Mesodermal cell (in vitro differentiated cells): ENCODE data around the gene ABO.

ENCODE experiments used
- H3K27ac ChIP-seq: 2 replicates; pipeline ENCODE4 v1.7.0; 2013; ENCODE audit warnings: mild to moderate bottlenecking, low read depth, low read length, moderate library complexity; ENCODE audit not compliant: severe bottlenecking
- H3K36me3 ChIP-seq: 2 replicates; pipeline ENCODE4 v1.7.1; 2013; ENCODE audit warnings: mild to moderate bottlenecking, low read length, moderate library complexity; ENCODE audit not compliant: control insufficient read depth, insufficient read depth
- H3K4me1 ChIP-seq: one replicate; pipeline ENCODE4 v1.7.1; 2013; ENCODE audit warnings: mild to moderate bottlenecking, low read length; ENCODE audit not compliant: insufficient read depth, control insufficient read depth, poor library complexity, severe bottlenecking
- H3K4me3 ChIP-seq: 2 replicates; pipeline ENCODE4 v1.7.0; 2013; ENCODE audit warnings: low read length, control low read depth, mild to moderate bottlenecking; ENCODE audit not compliant: insufficient read depth, poor library complexity, severe bottlenecking; ENCODE audit errors: extremely low read depth
- H3K9me3 ChIP-seq: 2 replicates; pipeline ENCODE4 v1.7.1; 2013; ENCODE audit warnings: mild to moderate bottlenecking, low read length, moderate library complexity; ENCODE audit not compliant: control insufficient read depth
- WGBS, 2 experiments: methylation state at CpG; one replicate each; pipeline ENCODE4 v1.1.5; 2013; ENCODE audit warnings: missing lambda C conversion rate in 2 of 2; ENCODE audit not compliant: insufficient coverage in 2 of 2; 5-methylcytosine and 5-hydroxymethylcytosine counted together

Gene ABO

DNA sequence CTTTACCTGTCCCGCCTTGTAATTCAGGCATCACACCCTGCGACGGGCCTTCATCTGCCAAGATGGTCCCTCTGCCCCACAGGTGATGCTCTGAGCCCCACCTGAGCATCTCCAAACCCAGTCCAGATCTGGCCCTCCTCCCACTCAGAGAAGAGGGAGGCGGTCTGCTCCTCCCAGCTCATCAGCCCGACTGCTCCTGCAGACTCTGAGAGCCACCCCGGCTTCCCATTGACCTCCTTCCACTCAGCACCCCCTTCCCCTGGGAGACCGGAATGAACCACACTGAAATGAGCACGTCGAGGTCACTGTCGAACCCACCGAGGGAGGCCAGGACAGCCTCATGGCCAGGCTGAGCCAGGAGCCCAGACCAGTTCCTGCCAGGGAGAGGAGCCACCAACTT is 12.8 kb downstream of the ABO start:
- no peak overlapping the region for H3K4me3 ChIP-seq
- 82 to 92% methylated on average over 7 to 10 of the region's 11 CpGs for WGBS, 2 experiments
- H3K27ac ChIP-seq: no peak overlapping the region
- H3K9me3 ChIP-seq: peaks cover 6% of the 10 kb centered on the region
- no peaks in the 10 kb centered on the region for H3K4me1 ChIP-seq
- no peaks in the 10 kb centered on the region for H3K36me3 ChIP-seq

DNA sequence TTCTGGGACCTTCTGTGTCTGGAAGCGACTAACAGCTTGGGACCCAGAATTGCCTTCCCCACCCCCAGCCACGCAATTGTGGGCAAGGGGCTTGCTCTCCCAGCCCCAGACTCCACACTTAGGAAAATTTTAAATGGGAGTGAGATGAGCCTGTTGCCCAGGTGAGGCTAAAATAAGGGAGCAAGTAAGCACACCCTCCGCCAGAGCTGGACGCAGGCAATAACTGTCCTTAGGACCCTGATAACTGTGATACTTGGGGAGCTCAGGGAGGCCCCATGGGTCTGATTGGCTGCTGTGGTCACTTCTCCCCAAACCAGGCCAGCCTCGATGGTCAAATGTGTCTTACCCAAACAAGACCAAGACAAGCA is 13.3 kb downstream of the ABO start:
- Histone ChIP-seq H3K9me3 (peaks cover 6% of the 10 kb centered on the region), H3K4me1 (no peaks in the 10 kb centered on the region), H3K36me3 (no peaks in the 10 kb centered on the region), H3K27ac (no peak overlapping the region), H3K4me3 (no peak overlapping the region)
- WGBS, 2 experiments: 89% methylated on average over 3 to 4 of the region's 5 CpGs

DNA sequence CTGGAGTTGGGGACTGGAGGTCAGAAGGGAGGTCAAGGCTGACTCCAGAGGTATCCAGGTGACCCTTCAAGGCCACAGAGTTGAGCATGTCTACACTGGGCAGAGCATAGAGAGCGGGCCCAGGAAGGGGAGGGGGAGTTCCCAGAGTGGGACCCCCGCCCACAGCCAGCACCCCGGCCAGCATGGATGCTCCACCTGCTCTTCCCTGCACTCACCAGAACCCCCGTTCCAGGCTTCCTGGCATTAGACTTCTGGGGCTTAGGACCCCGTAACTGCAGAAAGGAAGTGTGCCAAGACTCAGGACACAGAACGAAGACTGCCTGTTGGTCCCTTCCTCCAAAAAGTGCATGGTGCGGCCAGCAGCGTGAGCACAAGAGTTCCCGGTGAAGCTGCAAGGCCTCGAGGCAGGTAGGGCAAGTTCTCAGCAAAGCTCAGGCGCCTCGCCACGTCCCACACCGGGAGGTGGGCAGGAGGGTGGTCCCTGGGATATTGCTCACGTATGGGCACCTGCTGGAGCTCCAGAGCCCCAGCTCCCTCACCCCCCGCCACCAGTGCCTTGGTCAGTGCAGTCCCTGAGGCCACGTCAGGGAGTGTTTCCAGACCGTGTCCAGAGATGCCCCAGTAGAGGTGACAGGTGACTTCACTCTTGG is 13.8 kb downstream of the ABO start:
- H3K9me3 ChIP-seq: peaks cover 6% of the 10 kb centered on the region
- no peaks in the 10 kb centered on the region for H3K36me3 ChIP-seq
- no peak overlapping the region for H3K27ac ChIP-seq
- no peak overlapping the region for H3K4me3 ChIP-seq
- H3K4me1 ChIP-seq: no peaks in the 10 kb centered on the region
- 84 to 91% methylated on average over 11 to 16 of the region's 18 CpGs for WGBS, 2 experiments

DNA sequence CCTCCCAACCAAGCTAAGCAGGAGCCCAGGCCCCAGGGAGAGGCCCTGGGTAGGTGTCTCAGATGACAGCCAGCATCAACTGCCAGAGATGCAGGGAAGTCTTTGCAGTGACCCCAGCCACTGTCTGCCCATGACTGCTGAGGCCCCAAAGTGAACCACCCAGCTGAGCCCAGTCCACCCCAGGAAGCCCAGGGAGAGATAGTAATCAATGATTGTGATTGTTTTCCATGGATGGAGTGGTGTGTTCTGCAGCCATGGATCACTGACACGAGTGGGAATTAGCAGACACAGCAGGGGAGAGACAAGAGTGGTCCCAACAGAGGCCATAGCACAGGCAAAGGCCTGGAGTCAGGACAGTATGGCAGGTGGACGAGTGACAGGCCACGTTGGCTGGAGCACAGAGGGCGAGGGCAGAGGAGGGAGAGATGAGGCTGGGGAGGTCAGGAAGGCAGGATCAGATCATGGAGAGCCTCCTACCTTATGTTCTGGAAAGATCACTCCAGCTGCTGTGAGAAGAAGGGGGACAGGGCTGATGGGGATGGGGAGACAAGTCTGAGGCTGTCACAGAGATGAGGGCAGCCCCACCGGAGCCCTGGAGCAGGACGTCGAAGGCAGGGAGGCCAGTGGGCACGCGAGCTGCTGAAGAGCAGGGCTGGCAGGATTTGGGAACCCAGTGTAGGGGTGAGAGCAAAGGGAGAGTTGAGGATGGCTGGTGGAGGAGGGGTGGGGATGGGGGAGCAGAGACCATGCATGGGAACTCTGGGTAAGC is 14.5 kb downstream of the ABO start:
- Histone ChIP-seq H3K27ac (no peak overlapping the region), H3K9me3 (peaks cover 6% of the 10 kb centered on the region), H3K4me3 (no peak overlapping the region), H3K36me3 (no peaks in the 10 kb centered on the region), H3K4me1 (no peaks in the 10 kb centered on the region)
- 87 to 88% methylated on average over 9 of the region's 9 CpGs for WGBS, 2 experiments

DNA sequence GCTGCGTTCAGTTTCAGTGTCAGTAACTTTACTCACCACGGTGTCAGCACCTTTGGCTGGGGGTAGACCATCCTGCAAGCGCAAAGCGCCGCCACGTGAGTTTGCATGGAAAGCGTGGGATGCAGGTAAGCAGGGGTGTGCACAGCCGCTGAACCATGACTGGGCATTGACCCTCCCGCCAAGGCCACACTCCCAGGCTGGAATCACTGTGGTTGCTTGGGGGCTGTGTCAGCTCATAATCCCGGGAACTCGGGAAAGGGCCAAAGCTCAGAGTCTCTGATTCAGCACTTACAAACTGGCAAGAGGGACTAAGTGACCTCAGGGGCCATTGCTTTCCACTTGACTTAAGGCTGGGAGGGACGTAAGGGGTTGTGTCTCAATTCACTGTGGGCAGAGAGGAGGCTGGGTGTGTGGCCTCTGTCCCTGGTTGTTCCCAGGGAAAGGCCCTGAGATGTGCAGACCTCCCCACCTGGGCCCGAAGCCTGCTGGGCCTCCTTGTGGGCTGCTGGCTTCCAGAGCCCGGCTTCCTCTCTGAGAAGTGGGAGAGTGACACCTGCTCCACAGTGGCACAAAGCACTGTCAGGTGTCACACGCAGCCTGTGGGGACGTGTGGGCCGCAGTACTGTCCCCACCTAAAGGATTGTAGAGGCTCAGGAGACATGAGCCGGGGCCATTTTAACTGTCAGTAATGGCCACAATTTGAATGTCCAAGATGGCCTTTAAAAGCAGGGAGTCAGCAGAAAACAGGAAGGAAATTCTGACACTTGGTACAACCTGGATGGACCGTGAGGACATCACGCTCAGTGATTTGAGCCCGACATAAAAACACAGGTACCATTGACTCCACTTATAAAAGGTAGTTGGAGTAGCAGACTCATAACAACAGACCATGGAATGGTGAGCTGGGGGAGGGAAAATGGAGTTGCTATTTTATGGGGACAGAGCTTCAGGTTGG is 16.7 kb downstream of the ABO start:
- WGBS, 2 experiments: 85 to 89% methylated on average over 16 to 19 of the region's 21 CpGs
- H3K9me3 ChIP-seq: no peaks in the 10 kb centered on the region
- H3K4me3 ChIP-seq: no peak overlapping the region
- no peaks in the 10 kb centered on the region for H3K4me1 ChIP-seq
- H3K36me3 ChIP-seq: no peaks in the 10 kb centered on the region
- no peak overlapping the region for H3K27ac ChIP-seq

DNA sequence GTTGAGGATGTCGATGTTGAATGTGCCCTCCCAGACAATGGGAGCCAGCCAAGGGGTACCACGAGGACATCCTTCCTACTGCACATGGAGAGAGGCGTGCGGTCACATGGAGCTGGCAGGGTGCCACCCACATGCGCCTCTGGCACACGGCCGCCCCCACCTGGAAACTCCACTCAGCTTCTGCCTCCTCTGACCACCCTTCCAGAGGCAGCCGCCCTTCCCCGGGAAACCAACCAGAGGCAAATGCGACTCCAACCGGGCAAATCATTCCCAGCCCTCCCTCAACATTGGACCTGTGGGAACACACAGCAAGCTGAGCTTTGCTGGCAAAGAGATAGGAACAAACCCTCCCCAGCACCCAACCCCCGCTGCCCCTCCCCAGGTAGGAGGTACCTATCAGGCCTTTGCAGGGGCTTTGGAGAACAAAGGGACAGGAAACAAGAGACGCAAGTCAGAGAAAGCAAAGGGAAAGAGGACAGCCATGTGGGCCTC is 17.5 kb downstream of the ABO start:
- H3K27ac ChIP-seq: no peak overlapping the region
- 85 to 88% methylated on average over 11 to 12 of the region's 13 CpGs for WGBS, 2 experiments
- no peak overlapping the region for H3K4me3 ChIP-seq
- no peaks in the 10 kb centered on the region for H3K4me1 ChIP-seq
- H3K9me3 ChIP-seq: no peaks in the 10 kb centered on the region
- H3K36me3 ChIP-seq: no peaks in the 10 kb centered on the region

DNA sequence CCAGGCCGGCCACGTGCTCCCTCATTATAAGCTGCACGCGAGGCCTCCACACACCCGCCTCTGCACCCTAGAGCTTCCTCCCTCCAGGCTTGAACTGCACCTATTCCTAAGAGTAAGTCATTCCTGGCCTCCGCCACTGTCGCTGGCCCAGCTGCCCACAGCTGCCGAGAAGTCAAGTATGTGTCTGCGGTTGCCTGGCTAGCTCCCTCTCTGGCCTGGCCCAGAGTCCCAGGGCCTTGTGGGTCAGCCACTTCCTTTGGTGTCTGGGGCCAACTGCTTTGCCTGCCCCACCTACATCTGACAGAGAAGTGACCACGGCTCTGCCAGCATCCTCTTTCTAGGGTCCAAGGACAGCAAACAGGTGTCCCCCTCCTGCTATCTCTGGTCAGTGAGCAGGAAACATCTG is 18.3 kb downstream of the ABO start:
- H3K9me3 ChIP-seq: no peaks in the 10 kb centered on the region
- no peaks in the 10 kb centered on the region for H3K4me1 ChIP-seq
- no peak overlapping the region for H3K27ac ChIP-seq
- no peak overlapping the region for H3K4me3 ChIP-seq
- no peaks in the 10 kb centered on the region for H3K36me3 ChIP-seq
- WGBS, 2 experiments: 94 to 95% methylated on average over 9 of the region's 10 CpGs

DNA sequence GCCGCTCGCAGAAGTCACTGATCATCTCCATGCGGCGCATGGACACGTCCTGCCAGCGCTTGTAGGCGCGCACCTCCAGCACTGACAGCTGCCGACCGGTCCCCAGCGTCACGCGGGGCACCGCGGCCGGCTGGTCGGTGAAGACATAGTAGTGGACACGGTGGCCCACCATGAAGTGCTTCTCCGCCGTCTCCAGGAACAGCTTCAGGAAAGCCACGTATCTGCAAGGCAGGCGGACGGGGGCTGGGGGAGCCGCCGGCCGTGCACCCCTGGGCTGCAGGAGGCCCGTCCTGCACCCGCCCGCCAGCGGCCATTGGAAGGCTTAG is 18.9 kb downstream of the ABO start:
- Histone ChIP-seq H3K9me3 (no peaks in the 10 kb centered on the region), H3K27ac (no peak overlapping the region), H3K36me3 (no peaks in the 10 kb centered on the region), H3K4me3 (no peak overlapping the region), H3K4me1 (no peaks in the 10 kb centered on the region)
- WGBS, 2 experiments: 95% methylated on average over 30 of the region's 30 CpGs

DNA sequence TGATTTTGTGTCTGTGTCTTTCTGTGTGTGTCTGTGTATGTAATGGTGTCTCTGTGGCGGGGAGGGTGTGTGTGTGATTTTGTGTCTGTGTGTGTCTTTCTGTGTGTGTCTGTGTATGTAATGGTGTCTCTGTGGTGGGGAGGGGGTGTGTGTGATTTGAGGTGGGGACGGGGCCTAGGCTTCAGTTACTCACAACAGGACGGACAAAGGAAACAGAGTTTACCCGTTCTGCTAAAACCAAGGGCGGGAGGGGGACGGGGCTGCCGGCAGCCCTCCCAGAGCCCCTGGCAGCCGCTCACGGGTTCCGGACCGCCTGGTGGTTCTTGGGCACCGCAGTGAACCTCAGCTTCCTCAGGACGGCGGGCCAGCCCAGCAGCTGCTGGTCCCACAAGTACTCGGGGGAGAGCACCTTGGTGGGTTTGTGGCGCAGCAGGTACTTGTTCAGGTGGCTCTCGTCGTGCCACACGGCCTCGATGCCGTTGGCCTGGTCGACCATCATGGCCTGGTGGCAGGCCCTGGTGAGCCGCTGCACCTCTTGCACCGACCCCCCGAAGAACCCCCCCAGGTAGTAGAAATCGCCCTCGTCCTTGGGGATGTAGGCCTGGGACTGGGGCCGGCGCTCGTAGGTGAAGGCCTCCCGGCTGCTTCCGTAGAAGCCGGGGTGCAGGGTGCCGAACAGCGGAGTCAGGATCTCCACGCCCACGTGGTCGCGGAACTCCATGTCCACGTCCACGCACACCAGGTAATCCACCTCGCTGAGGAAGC is 19.4 kb downstream of the ABO start:
- H3K4me3 ChIP-seq: no peak overlapping the region
- H3K27ac ChIP-seq: no peak overlapping the region
- no peaks in the 10 kb centered on the region for H3K9me3 ChIP-seq
- WGBS, 2 experiments: 91 to 93% methylated on average over 41 of the region's 42 CpGs
- H3K36me3 ChIP-seq: no peaks in the 10 kb centered on the region
- no peaks in the 10 kb centered on the region for H3K4me1 ChIP-seq

DNA sequence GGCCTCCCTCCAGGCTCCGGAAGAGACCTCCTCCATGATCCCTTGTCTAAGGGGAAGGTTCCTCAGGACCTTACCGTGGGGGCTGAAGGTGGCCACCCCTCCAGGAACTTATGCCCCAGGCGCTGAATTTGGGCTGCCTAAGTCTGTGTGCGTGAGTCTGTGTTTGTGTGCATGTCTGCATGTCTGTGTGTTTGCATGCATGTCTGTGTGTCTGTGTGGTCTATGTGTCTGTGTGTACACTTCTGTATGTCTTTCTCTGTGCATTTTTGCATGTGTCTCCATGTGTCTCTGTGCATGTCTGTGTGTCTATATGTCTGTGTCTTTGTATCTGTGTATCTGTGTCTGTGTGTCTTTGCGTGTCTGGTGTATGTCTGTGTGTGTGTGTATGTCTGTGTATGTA is 20.5 kb downstream of the ABO start:
- no peaks in the 10 kb centered on the region for H3K36me3 ChIP-seq
- H3K9me3 ChIP-seq: no peaks in the 10 kb centered on the region
- H3K4me3 ChIP-seq: no peak overlapping the region
- no peaks in the 10 kb centered on the region for H3K4me1 ChIP-seq
- 96 to 100% methylated on average over 3 of the region's 5 CpGs for WGBS, 2 experiments
- H3K27ac ChIP-seq: no peak overlapping the region
